ENCODE measurements around the gene SUMF2.
"Not testable (repeated sequence)": the region's sequence is repeated elsewhere in the genome, so short reads cannot be mapped to it uniquely, and the experiment has no call there.

Gene SUMF2

GRCh38 chr7:56092388-56092787 lies 28.3 kb downstream of the SUMF2 start:
- H3K27ac ChIP-seq (ENCODE audit: low read length); H3K9ac ChIP-seq (ENCODE audit: low read length); H3K4me3 ChIP-seq (ENCODE audit: low read length); H3K36me3 ChIP-seq (ENCODE audit: control insufficient read depth, low read depth, low read length); H3K9me3 ChIP-seq (ENCODE audit: control insufficient read depth, low read depth, low read length); H3K4me1 ChIP-seq (ENCODE audit: control insufficient read depth, low read depth, low read length); H3K27me3 ChIP-seq (ENCODE audit: control insufficient read depth, insufficient read depth, low read length): not testable (repeated sequence)

GRCh38 chr7:56092789-56093531 lies 28.9 kb downstream of the SUMF2 start, which contains the start of gene PHKG1:
TSS of gene PHKG1 (minus strand) at chr7:56092952. CDS start at chr7:56088941, 4,011 bp downstream.
- Histone ChIP-seq H3K36me3 (ENCODE audit: control insufficient read depth, low read depth, low read length) (no peaks in the 10 kb centered on the region), H3K27me3 (ENCODE audit: control insufficient read depth, insufficient read depth, low read length) (no peaks in the 10 kb centered on the region), H3K9ac (ENCODE audit: low read length) (no peak within 1 kb of the TSS), H3K4me3 (ENCODE audit: low read length) (no peak within 1 kb of the TSS), H3K9me3 (ENCODE audit: control insufficient read depth, low read depth, low read length) (no peaks in the 10 kb centered on the region), H3K4me1 (ENCODE audit: control insufficient read depth, low read depth, low read length) (no peaks in the 10 kb centered on the region), H3K27ac (ENCODE audit: low read length) (no peak within 1 kb of the TSS)

DNA sequence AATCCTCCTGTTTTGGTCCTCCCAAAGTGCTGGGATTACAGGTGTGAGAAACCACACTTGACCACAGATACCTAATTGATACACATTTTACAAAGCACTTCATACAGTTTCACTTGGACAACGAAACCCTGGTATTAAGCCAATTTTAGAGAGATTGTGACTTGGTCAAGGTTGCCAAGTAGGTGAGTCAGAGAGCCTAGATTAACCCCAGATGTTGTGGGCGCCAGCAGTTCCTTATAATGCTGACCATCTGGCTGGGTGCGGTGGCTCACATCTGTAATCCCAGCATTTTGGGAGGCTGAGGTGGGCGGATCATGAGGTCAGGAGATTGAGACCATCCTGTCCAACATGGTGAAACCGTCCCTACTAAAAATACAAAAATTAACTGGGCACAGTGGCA lies 33.6 kb downstream of the SUMF2 start:
- Histone ChIP-seq H3K9me3 (ENCODE audit: control insufficient read depth, low read depth, low read length) (no peaks in the 10 kb centered on the region), H3K4me3 (ENCODE audit: low read length) (no peak overlapping the region), H3K9ac (ENCODE audit: low read length) (no peak overlapping the region), H3K36me3 (ENCODE audit: control insufficient read depth, low read depth, low read length) (peaks cover 32% of the 10 kb centered on the region), H3K4me1 (ENCODE audit: control insufficient read depth, low read depth, low read length) (no peaks in the 10 kb centered on the region), H3K27ac (ENCODE audit: low read length) (no peak overlapping the region), H3K27me3 (ENCODE audit: control insufficient read depth, insufficient read depth, low read length) (no peaks in the 10 kb centered on the region)

DNA sequence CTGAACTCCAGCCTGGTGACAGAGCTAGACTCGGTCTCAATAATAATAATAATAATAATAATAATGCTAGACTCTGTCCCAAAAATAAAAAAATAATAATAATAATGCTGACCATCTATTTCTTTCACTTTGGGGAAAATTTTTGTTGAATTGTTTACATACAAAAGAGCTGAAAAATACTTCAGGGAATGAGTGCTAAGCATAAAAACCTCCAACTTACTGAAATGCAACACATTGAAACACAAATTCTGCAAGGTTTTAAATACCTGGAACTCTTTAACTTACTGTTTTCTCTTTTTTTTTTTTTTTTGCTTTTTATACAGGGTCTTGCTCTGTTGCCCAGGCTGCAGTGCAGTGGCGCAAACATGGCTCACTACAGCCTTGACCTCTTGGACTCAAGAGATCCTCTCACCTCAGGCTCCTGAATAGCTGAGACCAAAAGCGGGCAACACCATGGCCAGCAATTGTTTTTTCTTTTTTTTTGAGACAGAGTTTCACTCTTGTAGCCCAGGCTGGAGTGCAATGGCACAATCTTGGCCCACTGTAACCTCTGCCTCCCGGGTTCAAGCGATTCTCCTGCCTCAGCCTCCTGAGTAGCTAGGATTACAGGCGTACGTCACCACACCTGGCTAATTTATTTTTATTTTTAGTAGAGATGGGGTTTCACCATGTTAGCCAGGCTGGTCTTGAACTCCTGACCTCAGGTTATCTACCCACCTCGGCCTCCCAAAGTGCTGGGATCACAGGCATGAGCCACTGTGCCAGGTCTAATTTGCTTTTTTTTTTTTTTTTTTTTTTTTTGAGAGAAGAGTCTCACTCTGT lies 34.3 kb downstream of the SUMF2 start:
- H3K27ac ChIP-seq (ENCODE audit: low read length), result not testable (repeated sequence)
- peaks cover 36% of the 10 kb centered on the region for H3K36me3 ChIP-seq (ENCODE audit: control insufficient read depth, low read depth, low read length)

DNA sequence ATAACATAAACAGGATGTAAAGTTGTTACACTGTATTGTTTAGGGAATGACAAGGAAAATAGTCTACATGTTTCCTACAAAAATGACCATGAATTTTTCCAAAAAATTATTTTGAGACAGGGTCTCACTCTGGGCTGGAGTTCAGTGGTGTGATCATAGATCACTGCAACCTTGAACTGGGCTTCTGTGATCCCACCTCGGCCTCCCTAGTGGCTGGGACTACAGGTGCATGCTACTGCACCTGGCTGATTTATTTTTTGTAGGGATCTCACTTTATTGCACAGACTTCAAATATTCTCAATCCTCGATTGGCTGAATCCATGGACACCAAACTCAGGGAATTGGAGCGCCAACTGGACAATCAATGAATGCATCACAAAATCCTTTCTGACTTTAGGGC lies 35.6 kb downstream of the SUMF2 start:
- H3K4me1 ChIP-seq (ENCODE audit: control insufficient read depth, low read depth, low read length), result no peaks in the 10 kb centered on the region
- H3K27me3 ChIP-seq (ENCODE audit: control insufficient read depth, insufficient read depth, low read length), result no peaks in the 10 kb centered on the region
- H3K4me3 ChIP-seq (ENCODE audit: low read length), result no peak overlapping the region
- peaks cover 44% of the 10 kb centered on the region for H3K36me3 ChIP-seq (ENCODE audit: control insufficient read depth, low read depth, low read length)
- no peak overlapping the region for H3K9ac ChIP-seq (ENCODE audit: low read length)
- H3K9me3 ChIP-seq (ENCODE audit: control insufficient read depth, low read depth, low read length), result no peaks in the 10 kb centered on the region
- no peak overlapping the region for H3K27ac ChIP-seq (ENCODE audit: low read length)

More for the DNA sequence above, 34.3 kb downstream of the SUMF2 start:
- not testable (repeated sequence) for H3K4me1 ChIP-seq (ENCODE audit: control insufficient read depth, low read depth, low read length); H3K9me3 ChIP-seq (ENCODE audit: control insufficient read depth, low read depth, low read length); H3K4me3 ChIP-seq (ENCODE audit: low read length); H3K27me3 ChIP-seq (ENCODE audit: control insufficient read depth, insufficient read depth, low read length); H3K9ac ChIP-seq (ENCODE audit: low read length)

GRCh38 chr7:56104138-56104537 lies 40.1 kb downstream of the SUMF2 start:
- not testable (repeated sequence) for H3K27ac ChIP-seq (ENCODE audit: low read length); H3K4me1 ChIP-seq (ENCODE audit: control insufficient read depth, low read depth, low read length); H3K27me3 ChIP-seq (ENCODE audit: control insufficient read depth, insufficient read depth, low read length); H3K4me3 ChIP-seq (ENCODE audit: low read length); H3K9ac ChIP-seq (ENCODE audit: low read length); H3K9me3 ChIP-seq (ENCODE audit: control insufficient read depth, low read depth, low read length)
- peaks cover 44% of the 10 kb centered on the region for H3K36me3 ChIP-seq (ENCODE audit: control insufficient read depth, low read depth, low read length)

- Histone ChIP-seq H3K36me3 (ENCODE audit: control insufficient read depth, low read depth, low read length) (peaks cover 35% of the 10 kb centered on the region), H3K9ac (ENCODE audit: low read length) (peak overlapping the region; percentile 90), H3K27me3 (ENCODE audit: control insufficient read depth, insufficient read depth, low read length) (no peaks in the 10 kb centered on the region), H3K27ac (ENCODE audit: low read length) (peak overlapping the region; percentile 2), H3K9me3 (ENCODE audit: control insufficient read depth, low read depth, low read length) (peaks cover 10% of the 10 kb centered on the region), H3K4me3 (ENCODE audit: low read length) (peak overlapping the region; percentile 100), H3K4me1 (ENCODE audit: control insufficient read depth, low read depth, low read length) (peaks cover 2% of the 10 kb centered on the region)
Measured at GRCh38 chr7:56105508-56105907, 41.4 kb downstream of the SUMF2 start.

- H3K27ac ChIP-seq (ENCODE audit: low read length), result peak within 1 kb of the TSS; percentile 2
- H3K4me1 ChIP-seq (ENCODE audit: control insufficient read depth, low read depth, low read length), result peaks cover 2% of the 10 kb centered on the region
- peak within 1 kb of the TSS; percentile 90 for H3K9ac ChIP-seq (ENCODE audit: low read length)
- H3K36me3 ChIP-seq (ENCODE audit: control insufficient read depth, low read depth, low read length), result peaks cover 26% of the 10 kb centered on the region
- H3K4me3 ChIP-seq (ENCODE audit: low read length), result peak within 1 kb of the TSS; percentile 100
- peaks cover 11% of the 10 kb centered on the region for H3K9me3 ChIP-seq (ENCODE audit: control insufficient read depth, low read depth, low read length)
- H3K27me3 ChIP-seq (ENCODE audit: control insufficient read depth, insufficient read depth, low read length), result no peaks in the 10 kb centered on the region
Measured at GRCh38 chr7:56106108-56107073, 42.3 kb downstream of the SUMF2 start, which contains the start of gene CHCHD2. TSS of gene CHCHD2 (minus strand) at chr7:56106476. CDS start at chr7:56106413, 63 bp downstream.

GRCh38 chr7:56107954-56108258 lies 43.8 kb downstream of the SUMF2 start:
- H3K27me3 ChIP-seq (ENCODE audit: control insufficient read depth, insufficient read depth, low read length), result no peaks in the 10 kb centered on the region
- H3K4me3 ChIP-seq (ENCODE audit: low read length), result no peak overlapping the region
- no peak overlapping the region for H3K9ac ChIP-seq (ENCODE audit: low read length)
- peaks cover 2% of the 10 kb centered on the region for H3K4me1 ChIP-seq (ENCODE audit: control insufficient read depth, low read depth, low read length)
- peaks cover 11% of the 10 kb centered on the region for H3K36me3 ChIP-seq (ENCODE audit: control insufficient read depth, low read depth, low read length)
- H3K27ac ChIP-seq (ENCODE audit: low read length), result no peak overlapping the region
- H3K9me3 ChIP-seq (ENCODE audit: control insufficient read depth, low read depth, low read length), result peaks cover 11% of the 10 kb centered on the region

- Histone ChIP-seq H3K27me3 (ENCODE audit: control insufficient read depth, insufficient read depth, low read length) (no peaks in the 10 kb centered on the region), H3K9ac (ENCODE audit: low read length) (no peak overlapping the region), H3K27ac (ENCODE audit: low read length) (no peak overlapping the region), H3K9me3 (ENCODE audit: control insufficient read depth, low read depth, low read length) (peaks cover 22% of the 10 kb centered on the region), H3K36me3 (ENCODE audit: control insufficient read depth, low read depth, low read length) (no peaks in the 10 kb centered on the region), H3K4me1 (ENCODE audit: control insufficient read depth, low read depth, low read length) (no peaks in the 10 kb centered on the region), H3K4me3 (ENCODE audit: low read length) (no peak overlapping the region)
Measured at GRCh38 chr7:56110611-56111010, 46.5 kb downstream of the SUMF2 start.

- H3K27me3 ChIP-seq (ENCODE audit: control insufficient read depth, insufficient read depth, low read length); H3K36me3 ChIP-seq (ENCODE audit: control insufficient read depth, low read depth, low read length); H3K4me1 ChIP-seq (ENCODE audit: control insufficient read depth, low read depth, low read length); H3K9ac ChIP-seq (ENCODE audit: low read length); H3K4me3 ChIP-seq (ENCODE audit: low read length); H3K27ac ChIP-seq (ENCODE audit: low read length): not testable (repeated sequence)
- peaks cover 31% of the 10 kb centered on the region for H3K9me3 ChIP-seq (ENCODE audit: control insufficient read depth, low read depth, low read length)
Measured at GRCh38 chr7:56112244-56112643, 48.2 kb downstream of the SUMF2 start.

All from iPS-18a (cell line).